Measurements from ENCODE around the gene ASIC2.

ASIC2 gene

DNA sequence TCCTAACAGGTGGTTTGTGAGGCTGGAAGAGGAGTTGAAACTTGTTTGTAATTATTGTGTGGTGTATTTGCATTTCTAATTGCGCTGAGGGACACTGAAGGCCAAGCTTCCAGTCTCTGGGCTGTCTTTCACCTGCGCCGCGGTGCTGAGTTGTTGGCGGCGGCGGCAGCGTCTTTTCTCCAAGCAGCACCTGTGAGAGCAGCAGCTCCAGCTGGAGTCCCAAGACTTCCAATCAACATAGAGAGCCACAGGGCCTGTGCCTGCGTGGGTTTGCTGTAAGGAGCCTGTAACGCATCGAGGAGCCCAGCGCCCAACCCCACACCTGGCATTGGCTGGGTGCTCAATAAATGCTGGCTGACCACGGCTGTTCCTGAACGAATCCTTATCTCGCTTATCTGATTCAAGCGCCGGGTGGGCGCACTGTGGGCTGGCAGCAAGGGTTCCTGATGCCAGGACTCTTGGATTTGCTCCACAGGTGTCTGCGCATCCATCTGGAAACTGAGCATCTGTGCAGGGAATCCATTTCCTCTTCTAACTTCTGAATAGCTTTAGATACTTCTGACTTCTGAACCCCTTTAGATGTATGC lies 138.1 kb downstream of the ASIC2 start:
- no peak for DNase-seq (ENCODE audit: low read depth in 2 of 2)

DNA sequence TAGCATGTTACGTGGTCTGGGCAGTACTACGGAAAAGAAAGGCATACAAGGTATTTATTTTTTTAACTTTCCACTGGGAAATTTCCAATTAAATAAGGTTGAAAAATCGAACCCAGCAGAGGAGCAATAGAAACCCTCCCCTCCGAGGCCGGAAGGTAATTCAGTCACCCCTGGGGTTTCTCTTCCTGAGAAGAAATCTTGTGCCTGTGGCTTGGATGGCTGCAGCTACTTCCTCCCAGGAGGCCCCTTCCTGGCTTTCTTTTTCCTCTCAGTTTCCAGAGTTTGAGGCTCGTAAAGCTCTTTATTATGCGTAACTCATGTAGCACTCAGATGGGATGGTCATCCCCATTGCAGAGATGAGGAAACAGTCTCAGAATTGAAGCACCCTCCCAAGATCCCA lies 140.3 kb downstream of the ASIC2 start:
- DNase-seq (ENCODE audit: low read depth in 2 of 2) = no peak

DNA sequence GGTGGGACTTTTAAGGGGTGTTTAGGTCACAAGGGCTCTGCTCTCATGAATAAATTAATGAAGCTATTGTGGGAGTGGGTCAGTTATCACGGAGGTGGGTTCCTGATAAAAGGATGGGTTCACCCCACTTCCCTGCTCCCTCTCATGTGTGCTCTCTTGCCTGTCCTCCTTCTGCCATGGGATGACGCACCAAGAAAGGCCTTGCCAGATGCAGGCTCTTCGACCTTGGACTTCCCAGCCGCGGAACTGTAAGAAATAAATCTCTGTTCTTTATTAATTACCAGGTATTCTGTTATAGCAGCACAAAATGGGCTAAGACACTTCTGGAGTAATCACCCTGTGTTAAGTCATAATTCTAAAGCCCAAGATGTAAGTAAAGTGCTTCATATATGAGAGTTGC lies 141.5 kb downstream of the ASIC2 start:
- DNase-seq (ENCODE audit: low read depth in 2 of 2) = no peak

DNA sequence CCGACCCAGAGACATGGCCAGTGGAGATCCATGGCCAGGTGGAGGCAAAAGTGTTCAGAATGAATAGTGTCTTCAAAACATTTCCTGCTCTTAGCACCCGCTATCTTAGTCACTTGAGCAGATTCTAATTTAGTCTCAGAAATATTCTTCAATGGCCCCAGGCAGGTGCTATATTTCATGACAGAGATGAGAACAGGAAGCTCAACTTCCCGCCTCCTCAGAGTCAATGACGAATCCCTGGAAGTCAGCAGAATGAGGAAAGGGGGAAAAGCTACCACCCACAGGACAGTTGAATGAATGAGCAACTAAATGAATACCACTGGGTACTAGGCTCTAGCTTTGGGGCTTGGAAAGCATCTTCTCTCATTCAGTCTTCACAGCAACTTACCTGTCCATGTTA lies 147.2 kb downstream of the ASIC2 start:
- DNase-seq (ENCODE audit: low read depth in 2 of 2) = no peak

DNA sequence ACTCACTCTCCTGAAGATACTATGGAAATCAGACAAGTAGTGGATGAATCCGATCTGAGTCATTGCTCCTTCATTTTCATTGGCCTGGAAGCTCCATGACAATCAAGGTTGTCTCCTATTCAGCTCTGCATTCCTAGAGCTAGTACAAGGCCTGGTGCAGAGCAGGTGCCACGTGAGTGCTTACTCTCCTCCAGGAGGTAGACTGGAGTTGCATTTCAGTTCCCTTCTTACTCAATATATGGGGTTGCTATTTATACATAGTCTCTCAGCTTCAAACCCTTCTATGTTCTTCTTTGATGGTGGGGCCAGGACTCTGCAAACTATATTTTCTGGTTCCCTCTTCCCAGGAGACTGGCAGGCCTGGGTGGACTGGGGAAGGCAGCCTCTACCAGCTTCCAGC lies 148.3 kb downstream of the ASIC2 start:
- no peak for DNase-seq (ENCODE audit: low read depth in 2 of 2)

DNA sequence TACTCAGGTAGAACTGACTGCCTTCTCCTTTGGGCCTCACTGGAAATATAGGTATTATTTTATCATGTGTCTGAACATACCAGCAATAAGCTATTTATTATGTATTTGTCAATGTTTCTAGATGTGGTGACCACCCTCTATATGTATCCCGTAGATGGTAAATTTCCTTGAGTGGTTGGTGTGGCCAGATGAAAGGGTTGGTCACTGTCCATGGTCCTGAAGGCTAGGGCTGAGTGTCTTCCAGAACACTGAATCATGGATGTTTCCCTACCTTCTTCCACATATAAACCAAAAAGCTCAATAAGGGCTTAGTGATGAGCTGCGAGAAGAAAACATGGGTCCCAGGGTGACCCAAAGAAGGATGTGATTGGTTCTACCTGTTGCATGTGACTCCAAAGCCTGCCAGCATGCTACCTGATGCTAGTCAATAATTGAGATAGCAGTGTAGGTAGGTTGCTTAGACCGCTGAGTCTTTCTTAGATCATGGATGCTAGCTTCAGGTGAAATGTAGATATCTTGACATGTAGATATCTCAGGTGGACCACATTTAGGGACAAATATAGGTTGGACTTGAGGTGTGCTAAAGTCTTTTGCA lies 150.3 kb downstream of the ASIC2 start:
- no peak for DNase-seq (ENCODE audit: low read depth in 2 of 2)

DNA sequence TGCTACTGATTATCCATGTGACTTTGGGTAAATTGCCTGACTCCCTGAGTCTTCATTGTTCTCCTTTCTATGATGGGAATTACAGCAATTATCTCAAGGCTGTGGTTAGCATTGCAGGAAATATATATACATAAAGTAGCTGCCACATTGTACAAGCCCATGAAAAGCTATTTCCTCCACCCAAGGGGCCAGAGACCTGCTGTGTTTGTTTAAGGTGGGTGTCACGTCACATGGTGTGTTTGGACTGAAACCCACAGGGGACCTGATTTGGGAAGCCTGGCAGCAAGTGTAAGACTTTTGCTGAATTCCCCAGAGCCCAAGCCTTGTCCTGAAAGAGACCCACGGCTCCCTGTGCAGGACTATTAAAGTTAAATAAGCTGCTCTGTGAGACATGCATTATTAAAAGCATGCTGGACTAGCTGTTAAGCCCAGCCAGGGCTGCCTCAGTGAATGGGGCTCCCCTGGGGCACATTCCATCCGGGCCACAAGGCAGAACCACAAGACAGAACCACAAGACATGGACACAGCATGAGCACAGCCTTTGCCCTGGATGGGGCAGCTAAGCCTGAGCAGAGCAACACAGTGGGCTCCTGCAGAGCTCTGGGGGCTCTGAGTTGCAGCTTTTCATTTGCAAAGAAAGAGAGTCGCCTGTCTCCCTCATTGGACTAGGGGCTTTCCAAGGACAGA lies 152.5 kb downstream of the ASIC2 start:
- no peak for DNase-seq (ENCODE audit: low read depth in 2 of 2)

DNA sequence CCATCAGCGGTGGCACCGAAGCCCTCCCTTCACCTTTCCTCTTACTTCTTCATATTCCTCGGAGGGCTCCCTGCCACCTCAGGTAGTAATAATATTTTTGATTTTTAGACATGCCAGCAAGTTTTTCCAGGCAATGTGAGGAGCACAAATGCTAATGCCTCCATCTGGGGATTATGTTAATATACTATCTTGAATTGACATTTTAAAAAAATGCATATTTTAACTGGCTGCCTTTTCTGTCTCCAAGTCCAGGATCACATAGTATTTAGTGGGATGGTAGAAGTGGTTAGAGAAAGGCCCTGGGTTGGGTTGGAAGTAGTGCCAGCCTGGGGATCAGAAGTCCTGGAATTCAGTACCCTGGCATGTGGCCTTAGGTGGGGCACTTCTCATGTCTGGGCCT lies 154.5 kb downstream of the ASIC2 start:
- no peak for DNase-seq (ENCODE audit: low read depth in 2 of 2)

DNA sequence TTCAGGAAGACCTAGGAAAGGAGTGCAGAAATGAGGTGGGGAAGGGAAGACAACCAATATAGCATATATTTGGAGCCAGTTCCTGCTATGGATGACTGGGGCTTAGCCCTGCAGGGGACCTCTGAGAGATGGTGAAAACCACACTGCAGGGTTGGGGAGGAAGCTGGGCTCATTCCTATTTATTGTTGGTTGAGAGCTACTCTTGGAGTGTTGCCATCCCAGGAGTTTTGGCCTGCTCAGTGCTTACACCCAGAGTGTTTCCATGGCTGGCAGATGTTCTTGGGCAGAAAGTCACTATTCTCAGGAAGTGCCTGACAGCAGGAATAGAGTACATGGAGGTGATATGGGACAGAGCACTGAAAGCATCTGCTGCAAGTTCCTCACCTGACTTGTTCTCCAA lies 155.7 kb downstream of the ASIC2 start:
- DNase-seq (ENCODE audit: low read depth in 2 of 2) = no peak

DNA sequence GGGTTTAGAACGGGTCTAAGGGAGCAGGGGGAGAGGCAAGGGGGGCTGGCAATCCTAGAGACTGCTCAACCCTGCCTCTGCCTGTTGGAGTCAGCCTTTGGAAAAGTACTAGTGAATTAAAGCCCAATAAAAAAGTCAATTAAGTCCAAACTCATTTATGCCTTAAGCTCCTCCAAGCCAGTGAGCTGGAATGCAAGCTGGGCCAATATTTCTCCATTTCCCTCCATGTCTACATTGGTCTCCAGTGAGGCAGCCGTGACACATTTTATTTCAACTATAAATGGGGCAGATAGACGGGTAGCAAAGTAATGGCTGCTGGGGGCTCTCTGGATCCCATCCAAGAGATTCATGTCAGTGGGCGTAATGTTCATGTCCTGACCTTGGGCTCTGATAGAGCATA lies 157.4 kb downstream of the ASIC2 start:
- no peak for DNase-seq (ENCODE audit: low read depth in 2 of 2)

DNA sequence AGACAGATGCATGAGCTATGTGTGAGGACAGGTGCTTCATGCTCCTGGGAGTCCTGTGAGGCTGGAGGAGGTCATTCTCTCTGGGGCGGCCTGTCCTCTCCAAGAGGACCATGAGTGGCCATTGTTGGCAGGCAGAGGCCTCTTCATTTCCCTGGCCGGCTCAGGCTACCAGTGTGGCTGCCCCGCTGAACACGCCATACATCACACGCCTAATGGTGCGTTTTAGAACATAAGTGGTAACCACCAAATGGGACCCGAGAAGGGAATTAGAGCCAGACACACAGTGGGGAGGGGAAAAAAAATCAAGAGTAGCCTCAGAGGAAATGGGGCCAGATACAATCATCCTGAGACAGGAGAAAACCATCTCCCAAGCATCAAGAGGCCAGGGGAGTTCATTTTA lies 161.5 kb downstream of the ASIC2 start:
- DNase-seq (ENCODE audit: low read depth in 2 of 2) = no peak

DNA sequence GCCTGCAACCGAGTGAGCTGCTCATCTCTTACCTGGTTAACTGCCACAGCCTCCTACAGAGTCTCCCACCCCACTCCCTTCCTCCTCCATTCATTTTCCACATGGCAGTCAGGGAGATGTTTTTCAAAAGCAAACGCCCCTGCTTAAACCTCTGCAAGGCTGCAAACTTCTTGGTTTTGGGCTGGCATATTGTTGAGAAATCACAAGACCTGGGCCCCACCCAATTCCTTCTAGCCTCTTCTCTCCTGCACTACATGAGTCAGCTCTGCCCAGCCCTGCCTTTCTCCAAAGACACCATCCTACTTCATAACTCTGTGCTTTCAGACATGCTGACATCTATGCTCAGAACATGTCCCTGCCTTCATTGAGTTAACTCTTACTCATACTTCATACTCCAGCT lies 165.4 kb downstream of the ASIC2 start:
- DNase-seq (ENCODE audit: low read depth in 2 of 2) = no peak

DNA sequence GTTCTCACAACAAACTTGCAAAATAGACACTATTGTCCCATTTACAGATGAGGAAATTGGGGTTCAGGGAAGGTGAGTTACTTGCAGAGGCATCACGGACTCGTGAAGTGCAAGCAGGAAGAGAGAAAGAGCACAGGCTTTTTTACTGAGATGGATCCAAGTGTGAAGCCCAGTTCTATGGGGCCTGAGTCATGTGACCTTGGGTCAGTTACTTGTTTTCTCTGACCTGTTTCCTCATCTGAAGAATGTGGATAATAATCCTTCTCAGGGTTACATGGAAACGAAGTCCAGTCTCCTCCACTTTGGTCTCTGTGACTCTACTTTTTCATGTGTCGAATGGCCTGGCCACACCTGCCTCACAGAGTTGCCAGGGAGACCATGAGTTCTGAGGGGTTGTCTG lies 167.0 kb downstream of the ASIC2 start:
- DNase-seq (ENCODE audit: low read depth in 2 of 2) = no peak

DNA sequence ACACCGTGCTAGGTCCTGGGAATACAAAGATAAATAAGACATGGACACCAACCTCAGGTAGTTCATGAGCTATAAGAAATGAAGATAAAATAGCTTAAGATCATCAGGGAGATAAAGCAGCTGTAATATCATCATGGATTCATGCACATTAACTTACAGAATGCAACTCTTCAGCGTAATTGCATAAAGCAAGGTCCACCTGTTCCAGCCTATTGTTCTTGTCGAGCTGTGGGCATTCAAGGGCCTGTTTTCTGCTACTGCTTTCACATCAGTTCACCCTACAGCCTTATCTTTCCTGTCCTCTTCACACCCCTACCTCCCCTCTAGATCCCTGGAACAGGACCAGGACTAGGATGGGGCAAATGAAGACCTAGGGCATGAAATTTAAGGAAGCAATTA lies 167.5 kb downstream of the ASIC2 start:
- DNase-seq (ENCODE audit: low read depth in 2 of 2) = no peak

DNA sequence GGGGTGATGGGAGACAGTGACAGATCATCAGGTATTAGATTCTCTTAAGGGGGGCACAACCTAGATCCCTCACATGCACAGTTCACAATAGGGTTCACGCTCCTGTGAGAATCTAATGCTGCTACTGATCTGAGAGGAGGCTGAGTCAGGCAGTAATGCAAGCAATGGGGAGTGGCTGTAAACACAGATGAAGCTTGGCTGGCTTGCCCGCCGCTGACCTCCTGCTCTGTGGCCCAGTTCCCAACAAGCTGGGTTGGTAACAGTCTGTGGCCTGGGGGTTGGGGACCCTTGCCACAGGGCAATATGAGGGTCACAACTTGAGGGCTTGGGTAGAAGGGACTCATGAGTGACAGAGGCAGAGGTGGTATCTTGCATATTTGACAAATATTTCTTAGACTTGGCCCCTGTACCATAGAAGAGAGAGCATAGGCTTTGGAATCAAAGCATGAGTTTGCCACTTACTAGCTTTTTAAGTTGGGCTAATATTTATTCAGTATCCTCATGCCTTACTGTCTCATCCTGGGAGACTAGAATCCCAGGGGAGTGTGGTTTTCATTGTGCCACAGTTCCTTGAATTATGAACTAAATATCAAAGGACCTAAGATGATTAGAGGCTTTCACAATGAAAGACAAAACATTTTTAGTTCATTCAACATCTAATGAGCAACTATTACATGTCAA lies 168.1 kb downstream of the ASIC2 start:
- DNase-seq (ENCODE audit: low read depth in 2 of 2) = no peak

DNA sequence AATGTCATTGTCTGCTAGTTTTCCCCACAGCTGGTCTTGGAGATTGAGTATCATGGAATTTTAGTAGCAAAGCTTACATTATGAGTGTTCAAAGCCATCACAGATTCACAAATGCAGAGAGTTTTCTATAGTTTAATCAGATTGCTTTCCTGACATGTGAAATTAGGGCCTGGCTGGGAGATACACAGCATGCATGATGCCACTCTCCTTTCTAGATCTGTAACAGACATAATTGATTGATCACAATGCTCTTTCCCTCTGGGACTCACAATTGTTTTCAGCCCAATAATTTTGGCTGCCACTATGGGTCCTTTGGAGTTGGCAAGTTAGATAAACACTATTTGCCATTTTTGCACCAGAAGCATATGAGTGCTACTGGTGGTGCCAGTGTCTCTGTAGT lies 168.9 kb downstream of the ASIC2 start:
- DNase-seq (ENCODE audit: low read depth in 2 of 2) = no peak

DNA sequence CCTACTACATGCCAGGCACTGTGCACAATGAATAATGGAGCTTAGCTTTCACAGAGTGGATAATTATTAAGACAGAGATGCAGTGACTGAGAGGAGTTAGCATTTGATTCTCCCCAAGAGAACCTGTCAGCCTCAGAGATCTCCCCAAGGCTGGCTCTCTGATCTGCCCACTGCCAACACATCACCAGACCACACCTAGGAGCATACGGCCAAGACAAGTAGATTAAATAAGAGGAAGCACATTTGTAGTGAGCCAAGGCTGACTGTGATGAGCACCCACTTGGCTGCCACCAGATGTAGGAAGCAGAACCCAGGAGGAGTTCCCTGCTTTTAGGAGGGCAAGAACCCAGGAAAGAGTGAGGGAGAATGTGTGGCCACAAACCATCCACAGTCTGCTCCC lies 171.3 kb downstream of the ASIC2 start:
- DNase-seq (ENCODE audit: low read depth in 2 of 2) = no peak

DNA sequence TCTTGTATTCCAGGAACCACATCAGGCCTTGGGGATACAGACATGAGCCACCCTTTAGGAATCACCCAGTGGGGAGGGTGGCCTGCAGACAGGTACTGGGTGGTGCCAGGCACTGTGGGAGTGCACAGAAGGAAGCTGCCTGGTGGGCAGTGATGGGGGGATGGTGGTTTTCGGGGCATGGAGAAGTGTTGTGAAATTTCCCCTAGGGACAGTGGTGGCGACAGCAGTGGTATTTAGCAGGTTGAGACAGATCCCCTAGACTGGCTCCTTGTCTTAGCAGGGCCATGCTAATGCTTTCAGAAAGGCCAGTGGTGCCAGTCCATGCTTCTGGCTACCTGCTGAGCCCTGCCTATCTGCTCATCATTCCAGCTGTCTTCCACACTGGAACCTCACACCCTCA lies 171.8 kb downstream of the ASIC2 start:
- DNase-seq (ENCODE audit: low read depth in 2 of 2) = no peak

DNA sequence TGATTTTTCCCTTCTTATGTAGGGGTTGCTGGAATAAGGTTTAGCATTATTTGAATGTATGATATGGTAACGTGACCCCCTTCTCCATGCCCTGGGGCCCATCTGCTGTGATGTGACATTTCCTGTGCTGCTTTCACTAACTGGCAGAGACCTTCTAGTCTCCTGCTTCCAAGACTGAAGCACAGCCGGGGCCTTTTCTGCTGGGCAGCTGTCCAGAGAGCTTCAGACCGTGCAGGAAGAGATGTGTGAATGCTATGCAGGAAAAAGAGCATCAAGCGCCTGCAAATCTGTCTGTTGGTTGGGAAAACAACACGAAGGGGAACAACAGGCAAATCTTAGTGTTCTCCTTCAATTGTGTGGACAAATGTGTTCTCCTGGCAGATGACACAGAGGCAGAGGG lies 173.0 kb downstream of the ASIC2 start:
- no peak for DNase-seq (ENCODE audit: low read depth in 2 of 2)

DNA sequence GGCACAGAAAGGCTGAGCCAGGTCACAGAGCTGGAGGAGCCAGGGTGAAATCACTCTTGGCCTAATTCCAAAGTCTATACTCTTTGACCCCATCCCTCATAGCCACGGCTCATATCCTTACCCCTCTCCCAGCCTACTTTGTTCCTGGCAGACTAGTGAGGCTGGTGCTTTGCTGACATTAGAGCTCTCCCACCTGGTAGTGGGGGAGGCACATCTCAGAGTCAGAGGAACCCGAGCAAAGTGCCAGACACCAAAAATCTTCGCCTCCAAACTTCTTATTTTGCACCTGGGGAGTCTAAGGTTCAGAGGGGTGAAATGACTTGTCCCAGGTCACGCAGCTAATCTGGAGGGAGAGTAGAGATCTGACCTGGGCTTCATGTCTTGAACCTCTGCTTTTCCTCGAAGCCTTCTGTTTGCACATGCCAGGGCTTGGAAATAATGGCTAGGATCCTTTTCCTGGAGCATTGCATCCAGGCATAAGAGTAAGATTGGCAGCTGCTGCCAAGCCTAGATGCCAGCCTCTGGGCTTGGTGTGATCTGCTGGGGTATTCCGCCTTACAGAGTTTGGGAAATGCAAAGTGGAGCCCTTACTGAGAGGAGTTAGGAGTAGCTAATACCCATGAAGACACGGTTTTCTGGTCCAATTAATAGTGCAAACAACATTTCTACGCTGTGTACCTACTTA lies 174.6 kb downstream of the ASIC2 start:
- DNase-seq (ENCODE audit: low read depth in 2 of 2) = no peak

DNA sequence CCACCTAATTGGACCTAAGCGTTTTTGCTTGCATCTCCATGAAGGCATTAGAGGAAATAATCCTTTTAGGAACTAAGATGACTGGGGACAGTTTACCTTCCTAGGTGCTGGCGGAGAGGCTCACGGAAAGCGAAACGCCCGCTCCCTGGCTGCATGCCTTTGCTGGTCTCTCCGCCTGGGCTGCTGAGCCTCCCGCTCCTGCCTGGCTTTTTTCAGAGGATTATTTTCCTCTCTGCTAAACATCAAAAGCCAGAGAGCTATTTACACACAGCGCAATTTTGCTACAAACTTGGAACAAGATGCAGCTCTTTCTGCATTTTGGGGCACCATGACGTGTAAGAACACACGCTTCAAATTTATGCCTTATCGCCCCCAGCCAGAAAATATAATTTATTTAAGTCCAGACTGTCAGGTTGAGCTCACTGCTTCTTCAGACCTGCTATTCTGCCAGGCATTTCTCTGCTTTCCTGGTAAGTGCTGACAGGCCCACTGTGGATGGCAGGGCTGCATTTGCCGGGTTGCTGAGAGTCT lies 177.0 kb downstream of the ASIC2 start:
- no peak for DNase-seq (ENCODE audit: low read depth in 2 of 2)

DNA sequence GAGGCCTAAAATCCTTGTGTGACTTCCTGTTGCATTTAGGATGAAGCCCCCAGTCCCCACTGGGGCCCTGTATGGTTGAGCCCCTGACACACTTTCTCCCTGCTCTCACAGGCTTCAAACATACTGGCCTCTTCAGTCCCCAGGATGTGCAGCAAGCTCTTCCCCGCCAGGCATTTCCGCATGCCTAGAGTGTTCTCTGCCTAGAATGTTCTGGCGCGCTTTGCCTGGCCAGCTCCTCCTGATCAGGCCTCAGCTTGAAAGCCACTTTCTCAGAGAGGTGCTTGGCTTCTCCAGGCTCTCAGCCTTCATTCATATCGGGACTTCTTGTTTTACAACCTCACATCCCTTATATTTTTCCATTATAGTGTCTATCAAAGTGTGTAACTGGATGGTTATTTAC lies 177.7 kb downstream of the ASIC2 start:
- no peak for DNase-seq (ENCODE audit: low read depth in 2 of 2)

Data from fibroblast of skin of left biceps (primary cell).